ENCODE measurements around the gene PJA2. TPM values are rescaled to one million over a fixed set of nuclear protein-coding genes. Genes with fewer than 3 reads are reported as not detected.

Gene PJA2
- total and polyA plus RNA-seq, 9 of the 15 experiments (the other 6 are each of a cell fraction or from before 2014, with no cell fraction given), result 25.1 to 82.1 (median 50.1) TPM

GRCh38 chr5:109324931-109325330 is 84.8 kb downstream of the PJA2 start:
- no peak overlapping the region for H2AFZ ChIP-seq (ENCODE audit: low read depth, low read length)
- in situ Hi-C loops (cut with MboI), result no loop called here
- intact Hi-C loops (cut with micrococcal nuclease), result no loop called here

GRCh38 chr5:109324351-109324750 is 85.4 kb downstream of the PJA2 start:
- Histone ChIP-seq H2AFZ (ENCODE audit: low read depth, low read length) (no peak overlapping the region), H3K4me3 (no peak overlapping the region), H4K20me1 (replicated peaks; ENCODE audit: control insufficient read depth, insufficient read depth, low read length) (no peaks in the 10 kb centered on the region), H3K79me2 (ENCODE audit: control insufficient read depth, insufficient read depth, low read length) (no peaks in the 10 kb centered on the region), H3K27ac (ENCODE audit: extremely low read depth, low read depth, low read length) (no peak overlapping the region), H3K9me1 (ENCODE audit: control insufficient read depth, insufficient read depth, low read length) (no peaks in the 10 kb centered on the region), H3K36me3 (ENCODE audit: control insufficient read depth, insufficient read depth, low read length) (no peaks in the 10 kb centered on the region), H3K4me1 (replicated peaks in 1 of 2; ENCODE audit: control insufficient read depth in 2 of 2, insufficient read depth in 2 of 2, low read length in 2 of 2) (no peaks in the 10 kb centered on the region), H3K4me2 (ENCODE audit: insufficient read depth, low read length) (no peak overlapping the region), H3K27me3 (ENCODE audit: control insufficient read depth in 2 of 2, insufficient read depth in 2 of 2, low read length in 2 of 2) (no peaks in the 10 kb centered on the region; a peak in 1 of 5 replicates), H3K9ac (ENCODE audit: insufficient read depth in 1 of 2, low read depth in 2 of 2, low read length in 2 of 2) (no peak overlapping the region), H3K9me3 (replicated peaks; ENCODE audit: control insufficient read depth, insufficient read depth, low read depth, low read length) (no peaks in the 10 kb centered on the region)
- DNase-seq (ENCODE audit: extremely low read depth in 1 of 4, low spot score in 3 of 4) (no peak), FAIRE-seq (no peak), ATAC-seq (no peak)
- no TSS peak for BruUV-seq (replicated peaks)
- in situ Hi-C loops (cut with MboI), result no loop called here
- no peak for TF ChIP-seq ATF7 (IDR thresholded peaks at IDR 0.05)
- TF ChIP-seq CBX1 (IDR thresholded peaks at IDR 0.05; ENCODE audit: low read depth), result no peak
- no peak for TF ChIP-seq MTA1 (IDR thresholded peaks at IDR 0.05; ENCODE audit: borderline replicate concordance)
- TF ChIP-seq CBFA2T2 (conservative IDR thresholded peaks at IDR 0.05), result no peak
- no peak for TF ChIP-seq PRDM10 (IDR thresholded peaks at IDR 0.05; ENCODE audit: partially characterized antibody)
- TF ChIP-seq ZNF589 (CRISPR knock-in tag; IDR thresholded peaks at IDR 0.05; ENCODE audit: low read depth), result no peak
- ChIA-PET CTCF (ENCODE audit: low intra/inter-chr PET ratio) (no interaction called here), POLR2A (no interaction called here)
- WGBS (ENCODE audit: insufficient coverage, low coverage, missing lambda C conversion rate), result 50% methylated on average over 7 of the region's 7 CpGs
- intact Hi-C loops (cut with micrococcal nuclease), result no loop called here

More at GRCh38 chr5:109324931-109325330, 84.8 kb downstream of the PJA2 start:
- H4K20me1 ChIP-seq (replicated peaks; ENCODE audit: control insufficient read depth, insufficient read depth, low read length), result no peaks in the 10 kb centered on the region
- ChIA-PET POLR2A (interaction anchor here (1.1 kb wide), 1 partner anchor 16 kb away, joined by 3 read pairs; no protein-coding TSS in a partner anchor), CTCF (ENCODE audit: low intra/inter-chr PET ratio) (no interaction called here)
- no peak for ATAC-seq
- H3K27ac ChIP-seq (ENCODE audit: extremely low read depth, low read depth, low read length), result no peak overlapping the region
- no peaks in the 10 kb centered on the region for H3K79me2 ChIP-seq (ENCODE audit: control insufficient read depth, insufficient read depth, low read length)
- DNase-seq (ENCODE audit: extremely low read depth in 1 of 4, low spot score in 3 of 4), result no peak
- BruUV-seq (replicated peaks), result no TSS peak
- no peaks in the 10 kb centered on the region for H3K4me1 ChIP-seq (replicated peaks in 1 of 2; ENCODE audit: control insufficient read depth in 2 of 2, insufficient read depth in 2 of 2, low read length in 2 of 2)
- TF ChIP-seq SP2 (IDR thresholded peaks at IDR 0.05; ENCODE audit: extremely low read depth, low read depth, low read length, poor library complexity, severe bottlenecking) (no peak), ZNF696 (CRISPR knock-in tag; conservative IDR thresholded peaks at IDR 0.05) (no peak)
- WGBS (ENCODE audit: insufficient coverage, low coverage, missing lambda C conversion rate), result 31% methylated on average over 5 of the region's 5 CpGs
- no peak overlapping the region for H3K9ac ChIP-seq (ENCODE audit: insufficient read depth in 1 of 2, low read depth in 2 of 2, low read length in 2 of 2)
- FAIRE-seq, result no peak
- no peaks in the 10 kb centered on the region for H3K9me3 ChIP-seq (replicated peaks; ENCODE audit: control insufficient read depth, insufficient read depth, low read depth, low read length)
- H3K36me3 ChIP-seq (ENCODE audit: control insufficient read depth, insufficient read depth, low read length), result no peaks in the 10 kb centered on the region
- H3K9me1 ChIP-seq (ENCODE audit: control insufficient read depth, insufficient read depth, low read length), result no peaks in the 10 kb centered on the region
- H3K4me2 ChIP-seq (ENCODE audit: insufficient read depth, low read length), result no peak overlapping the region
- H3K4me3 ChIP-seq, result no peak overlapping the region
- H3K27me3 ChIP-seq (ENCODE audit: control insufficient read depth in 2 of 2, insufficient read depth in 2 of 2, low read length in 2 of 2), result no peaks in the 10 kb centered on the region
